Stimulated activated CD8-positive, alpha-beta memory T cell treated with anti-CD3 and anti-CD28 coated beads, Interleukin-15, amount 100 ng/mL, for 48 hours (primary cell): ENCODE data around the gene TBC1D9.

Experiments
- DNase-seq, 2 donors: peaks; one replicate each; pipeline ENCODE4 v3.0.0-alpha.2; 2020; ENCODE audit warnings: low read depth in 2 of 2

Gene TBC1D9

GRCh38 chr4:140648716-140649308 is 107.4 kb downstream of the TBC1D9 start:
- no peak for DNase-seq

GRCh38 chr4:140645614-140646412 is 110.4 kb downstream of the TBC1D9 start:
- DNase-seq = no peak

- no peak for DNase-seq
These were observed 111.0 kb downstream of the TBC1D9 start for GRCh38 chr4:140645196-140645595.

- DNase-seq = no peak
These were observed 111.6 kb downstream of the TBC1D9 start for GRCh38 chr4:140644470-140645185.

GRCh38 chr4:140643571-140644055 is 112.6 kb downstream of the TBC1D9 start:
- no peak for DNase-seq

- DNase-seq = no peak
These were observed 113.3 kb downstream of the TBC1D9 start for GRCh38 chr4:140642674-140643437.

GRCh38 chr4:140641789-140642439 is 114.3 kb downstream of the TBC1D9 start:
- no peak for DNase-seq

- no peak for DNase-seq
These were observed 115.1 kb downstream of the TBC1D9 start for GRCh38 chr4:140641105-140641555.

GRCh38 chr4:140640150-140640748 is 115.9 kb downstream of the TBC1D9 start:
- no peak for DNase-seq

GRCh38 chr4:140639066-140639465 is 117.1 kb downstream of the TBC1D9 start:
- DNase-seq = no peak

GRCh38 chr4:140637836-140638235 is 118.3 kb downstream of the TBC1D9 start:
- DNase-seq = peak in 1 of 2 donors; percentile 16

- no peak for DNase-seq
These were observed 120.6 kb downstream of the TBC1D9 start for GRCh38 chr4:140635606-140636005.

GRCh38 chr4:140633951-140634350 is 122.2 kb downstream of the TBC1D9 start:
- no peak for DNase-seq

- DNase-seq = no peak
These were observed 123.1 kb downstream of the TBC1D9 start for GRCh38 chr4:140633124-140633523.

- DNase-seq = no peak
These were observed 125.9 kb downstream of the TBC1D9 start for GRCh38 chr4:140630246-140630645.

GRCh38 chr4:140628016-140628415 is 128.2 kb downstream of the TBC1D9 start:
- no peak for DNase-seq

GRCh38 chr4:140626661-140627376 is 129.4 kb downstream of the TBC1D9 start:
- no peak for DNase-seq

GRCh38 chr4:140622333-140622958 is 133.7 kb downstream of the TBC1D9 start:
- no peak for DNase-seq

- DNase-seq = no peak
These were observed 135.0 kb downstream of the TBC1D9 start for GRCh38 chr4:140621161-140621560.
